ENCODE data around the gene ZMIZ2.
"Not testable (repeated sequence)": the region's sequence is repeated elsewhere in the genome, so short reads cannot be mapped to it uniquely, and the experiment has no call there.

ZMIZ2 gene

DNA sequence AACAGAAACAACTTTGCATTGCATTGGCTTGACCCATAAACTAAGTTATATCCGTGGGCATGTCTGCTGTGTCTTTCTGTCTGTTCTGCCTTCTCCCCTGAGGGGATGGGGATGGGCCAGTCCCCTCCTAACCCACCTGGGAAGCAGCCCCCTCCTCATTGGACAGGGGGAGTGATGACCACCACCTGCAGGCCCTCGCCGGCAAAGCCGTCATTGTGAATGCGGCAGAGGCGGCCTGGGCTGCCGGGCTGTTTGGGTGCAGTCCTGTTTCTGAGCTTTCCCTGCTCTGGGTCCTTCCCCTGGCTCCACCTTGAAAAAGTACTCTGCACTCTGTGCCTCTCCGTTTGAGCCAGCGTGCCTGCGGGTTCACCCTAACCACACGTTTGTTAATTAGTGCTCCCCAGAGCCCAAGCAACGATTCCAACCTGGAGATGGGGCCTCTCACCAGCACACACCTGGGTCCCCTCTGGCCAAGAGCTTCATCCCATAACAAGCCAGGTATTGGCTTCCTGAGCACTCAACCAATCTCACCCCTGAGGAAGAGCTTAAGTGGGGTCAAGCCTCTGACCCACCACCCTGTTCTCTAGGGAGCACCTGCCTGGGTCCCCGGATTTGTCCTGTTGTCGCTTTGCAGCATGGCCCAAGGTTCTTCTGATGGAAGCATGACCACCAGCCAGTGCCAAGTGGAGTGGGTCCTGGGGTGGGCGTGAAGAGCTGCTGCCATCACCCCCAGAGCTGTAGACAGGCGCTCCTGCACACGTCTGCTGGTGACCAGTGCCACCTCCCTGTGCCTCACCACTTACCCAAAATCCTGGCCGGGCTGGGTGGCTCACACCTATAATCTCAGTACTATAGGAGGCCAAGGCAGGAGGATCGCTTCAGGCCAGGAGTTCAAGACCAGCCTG, 39.4 kb upstream of the ZMIZ2 start:
- Histone ChIP-seq H3K9me3 (ENCODE audit: control insufficient read depth in 1 of 2, low read length in 2 of 2) (no peaks in the 10 kb centered on the region), H3K4me1 (ENCODE audit: control insufficient read depth in 1 of 2, insufficient read depth in 2 of 2, low read length in 2 of 2) (no peaks in the 10 kb centered on the region), H3K4me3 (ENCODE audit: low read depth in 1 of 2, low read length in 2 of 2) (no peak overlapping the region), H3K9ac (ENCODE audit: low read depth in 1 of 2, low read length in 2 of 2) (no peak overlapping the region), H3K36me3 (ENCODE audit: control insufficient read depth in 1 of 2, insufficient read depth in 2 of 2, low read length in 2 of 2) (peaks cover 32 to 46% of the 10 kb centered on the region in 2 donors), H3K27me3 (ENCODE audit: control insufficient read depth in 1 of 2, insufficient read depth in 2 of 2, low read length in 2 of 2) (no peaks in the 10 kb centered on the region), H3K27ac (ENCODE audit: low read depth, low read length) (no peak overlapping the region)

DNA sequence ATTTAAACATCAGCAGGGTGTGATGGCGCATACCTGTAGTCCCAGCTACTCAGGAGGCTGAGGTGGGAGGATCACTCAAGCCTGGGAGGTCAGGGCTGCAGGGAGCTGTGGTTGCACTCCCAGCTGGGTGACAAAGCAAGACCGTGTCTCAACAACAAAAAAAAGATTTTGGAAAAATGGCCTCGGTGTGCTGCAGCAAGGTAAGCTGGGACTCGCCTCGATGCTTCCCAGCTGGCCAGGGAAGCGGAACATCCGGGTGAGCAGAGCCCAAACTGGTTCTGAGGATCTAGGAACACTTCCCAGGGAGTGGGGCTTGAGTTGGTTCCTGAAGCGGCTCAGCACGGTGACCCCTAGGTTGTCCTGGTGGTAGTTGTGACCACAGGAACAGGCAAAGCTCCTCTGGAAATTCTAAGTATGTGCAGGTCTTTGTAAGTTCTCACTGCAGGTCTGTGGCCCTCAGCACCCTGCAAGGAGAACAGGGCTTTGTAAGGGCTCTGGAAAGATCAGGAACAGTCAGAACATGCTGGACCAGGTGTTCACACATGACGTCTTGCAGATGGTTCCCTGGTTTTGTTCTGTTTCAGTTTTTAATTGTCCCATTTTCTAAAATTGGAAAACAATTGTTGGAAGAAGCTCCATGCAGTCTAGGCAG, 38.6 kb upstream of the ZMIZ2 start:
- Histone ChIP-seq H3K36me3 (ENCODE audit: control insufficient read depth in 1 of 2, insufficient read depth in 2 of 2, low read length in 2 of 2) (peaks cover 32 to 46% of the 10 kb centered on the region in 2 donors), H3K9ac (ENCODE audit: low read depth in 1 of 2, low read length in 2 of 2) (no peak overlapping the region), H3K4me3 (ENCODE audit: low read depth in 1 of 2, low read length in 2 of 2) (no peak overlapping the region), H3K27ac (ENCODE audit: low read depth, low read length) (no peak overlapping the region), H3K4me1 (ENCODE audit: control insufficient read depth in 1 of 2, insufficient read depth in 2 of 2, low read length in 2 of 2) (no peaks in the 10 kb centered on the region), H3K9me3 (ENCODE audit: control insufficient read depth in 1 of 2, low read length in 2 of 2) (no peaks in the 10 kb centered on the region), H3K27me3 (ENCODE audit: control insufficient read depth in 1 of 2, insufficient read depth in 2 of 2, low read length in 2 of 2) (no peaks in the 10 kb centered on the region)

GRCh38 chr7:44711528-44711927, 37.1 kb upstream of the ZMIZ2 start:
- no peak overlapping the region for H3K4me3 ChIP-seq (ENCODE audit: low read depth in 1 of 2, low read length in 2 of 2)
- H3K9me3 ChIP-seq (ENCODE audit: control insufficient read depth in 1 of 2, low read length in 2 of 2), result no peaks in the 10 kb centered on the region
- peaks cover 26 to 38% of the 10 kb centered on the region in 2 donors for H3K36me3 ChIP-seq (ENCODE audit: control insufficient read depth in 1 of 2, insufficient read depth in 2 of 2, low read length in 2 of 2)
- H3K4me1 ChIP-seq (ENCODE audit: control insufficient read depth in 1 of 2, insufficient read depth in 2 of 2, low read length in 2 of 2), result no peaks in the 10 kb centered on the region
- H3K27ac ChIP-seq (ENCODE audit: low read depth, low read length), result no peak overlapping the region
- H3K9ac ChIP-seq (ENCODE audit: low read depth in 1 of 2, low read length in 2 of 2), result no peak overlapping the region
- H3K27me3 ChIP-seq (ENCODE audit: control insufficient read depth in 1 of 2, insufficient read depth in 2 of 2, low read length in 2 of 2), result no peaks in the 10 kb centered on the region

DNA sequence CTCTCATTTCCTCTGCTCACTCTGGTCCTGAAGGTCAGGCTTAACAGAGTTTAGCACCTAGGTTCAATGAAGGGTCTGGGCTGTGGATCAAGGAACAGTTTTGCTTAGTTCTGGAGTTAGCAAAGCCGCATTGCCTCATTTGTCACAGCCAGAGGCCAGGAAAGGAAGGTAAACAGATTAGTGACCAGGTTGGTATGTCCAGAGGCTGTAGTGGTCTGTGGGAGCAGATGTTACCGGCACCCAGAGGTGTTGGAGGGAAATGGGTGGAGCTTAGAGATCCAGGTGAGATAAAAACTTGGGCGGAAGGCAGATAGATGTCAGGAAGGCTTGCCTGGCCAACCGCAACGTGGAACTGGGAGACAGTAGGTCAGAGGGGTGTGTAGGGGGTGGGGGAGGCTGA, 36.6 kb upstream of the ZMIZ2 start:
- Histone ChIP-seq H3K27ac (ENCODE audit: low read depth, low read length) (no peak overlapping the region), H3K4me3 (ENCODE audit: low read depth in 1 of 2, low read length in 2 of 2) (no peak overlapping the region), H3K9me3 (ENCODE audit: control insufficient read depth in 1 of 2, low read length in 2 of 2) (no peaks in the 10 kb centered on the region), H3K36me3 (ENCODE audit: control insufficient read depth in 1 of 2, insufficient read depth in 2 of 2, low read length in 2 of 2) (peaks cover 23 to 33% of the 10 kb centered on the region in 2 donors), H3K9ac (ENCODE audit: low read depth in 1 of 2, low read length in 2 of 2) (no peak overlapping the region), H3K27me3 (ENCODE audit: control insufficient read depth in 1 of 2, insufficient read depth in 2 of 2, low read length in 2 of 2) (no peaks in the 10 kb centered on the region), H3K4me1 (ENCODE audit: control insufficient read depth in 1 of 2, insufficient read depth in 2 of 2, low read length in 2 of 2) (no peaks in the 10 kb centered on the region)

- H3K36me3 ChIP-seq (ENCODE audit: control insufficient read depth in 1 of 2, insufficient read depth in 2 of 2, low read length in 2 of 2), result peaks cover 12 to 22% of the 10 kb centered on the region in 2 donors
- H3K4me1 ChIP-seq (ENCODE audit: control insufficient read depth in 1 of 2, insufficient read depth in 2 of 2, low read length in 2 of 2), result no peaks in the 10 kb centered on the region
- no peak overlapping the region for H3K27ac ChIP-seq (ENCODE audit: low read depth, low read length)
- no peak overlapping the region for H3K4me3 ChIP-seq (ENCODE audit: low read depth in 1 of 2, low read length in 2 of 2)
- no peaks in the 10 kb centered on the region for H3K9me3 ChIP-seq (ENCODE audit: control insufficient read depth in 1 of 2, low read length in 2 of 2)
- no peak overlapping the region for H3K9ac ChIP-seq (ENCODE audit: low read depth in 1 of 2, low read length in 2 of 2)
- no peaks in the 10 kb centered on the region for H3K27me3 ChIP-seq (ENCODE audit: control insufficient read depth in 1 of 2, insufficient read depth in 2 of 2, low read length in 2 of 2)
Observed at GRCh38 chr7:44713141-44713540, 35.5 kb upstream of the ZMIZ2 start.

DNA sequence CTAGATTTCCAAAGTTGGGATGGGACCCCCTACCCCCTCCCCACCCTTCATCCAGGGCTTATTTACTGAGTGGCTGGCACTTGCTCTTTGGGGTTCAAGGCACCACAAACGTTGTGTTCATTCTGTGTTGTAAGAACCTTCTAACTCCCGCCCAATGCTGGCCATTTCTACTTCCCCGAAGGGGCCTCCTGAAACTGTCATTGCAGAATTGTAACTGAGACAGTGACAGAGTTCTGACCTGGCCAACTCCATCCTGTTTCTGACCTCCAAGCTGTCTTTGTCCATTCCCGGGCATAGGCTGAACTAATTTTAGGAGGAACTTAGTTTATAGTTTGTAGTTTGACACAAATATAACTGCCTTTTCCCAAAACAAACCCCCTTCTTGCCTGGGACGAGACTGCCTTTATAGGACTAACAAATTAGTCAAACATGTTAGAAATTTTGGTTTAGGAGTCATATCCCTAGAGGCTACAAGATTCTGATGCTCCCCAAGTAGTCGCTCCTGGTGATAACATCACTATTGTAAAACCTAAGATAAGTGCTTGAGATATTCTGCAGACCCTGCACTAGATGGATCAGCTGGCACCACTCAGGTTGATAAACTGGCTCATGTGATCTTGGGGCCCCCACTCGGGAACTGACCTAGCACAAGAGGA, 34.8 kb upstream of the ZMIZ2 start:
- Histone ChIP-seq H3K27ac (ENCODE audit: low read depth, low read length) (no peak overlapping the region), H3K9ac (ENCODE audit: low read depth in 1 of 2, low read length in 2 of 2) (no peak overlapping the region), H3K4me1 (ENCODE audit: control insufficient read depth in 1 of 2, insufficient read depth in 2 of 2, low read length in 2 of 2) (no peaks in the 10 kb centered on the region), H3K36me3 (ENCODE audit: control insufficient read depth in 1 of 2, insufficient read depth in 2 of 2, low read length in 2 of 2) (peaks cover 9 to 15% of the 10 kb centered on the region in 2 donors), H3K9me3 (ENCODE audit: control insufficient read depth in 1 of 2, low read length in 2 of 2) (no peaks in the 10 kb centered on the region), H3K4me3 (ENCODE audit: low read depth in 1 of 2, low read length in 2 of 2) (no peak overlapping the region), H3K27me3 (ENCODE audit: control insufficient read depth in 1 of 2, insufficient read depth in 2 of 2, low read length in 2 of 2) (no peaks in the 10 kb centered on the region)

- no peaks in the 10 kb centered on the region for H3K4me1 ChIP-seq (ENCODE audit: control insufficient read depth in 1 of 2, insufficient read depth in 2 of 2, low read length in 2 of 2)
- H3K9me3 ChIP-seq (ENCODE audit: control insufficient read depth in 1 of 2, low read length in 2 of 2), result no peaks in the 10 kb centered on the region
- no peak overlapping the region for H3K9ac ChIP-seq (ENCODE audit: low read depth in 1 of 2, low read length in 2 of 2)
- H3K27ac ChIP-seq (ENCODE audit: low read depth, low read length), result no peak overlapping the region
- H3K4me3 ChIP-seq (ENCODE audit: low read depth in 1 of 2, low read length in 2 of 2), result no peak overlapping the region
- H3K36me3 ChIP-seq (ENCODE audit: control insufficient read depth in 1 of 2, insufficient read depth in 2 of 2, low read length in 2 of 2), result no peaks in the 10 kb centered on the region
- no peaks in the 10 kb centered on the region for H3K27me3 ChIP-seq (ENCODE audit: control insufficient read depth in 1 of 2, insufficient read depth in 2 of 2, low read length in 2 of 2)
Observed at GRCh38 chr7:44716205-44716604, 32.4 kb upstream of the ZMIZ2 start.

DNA sequence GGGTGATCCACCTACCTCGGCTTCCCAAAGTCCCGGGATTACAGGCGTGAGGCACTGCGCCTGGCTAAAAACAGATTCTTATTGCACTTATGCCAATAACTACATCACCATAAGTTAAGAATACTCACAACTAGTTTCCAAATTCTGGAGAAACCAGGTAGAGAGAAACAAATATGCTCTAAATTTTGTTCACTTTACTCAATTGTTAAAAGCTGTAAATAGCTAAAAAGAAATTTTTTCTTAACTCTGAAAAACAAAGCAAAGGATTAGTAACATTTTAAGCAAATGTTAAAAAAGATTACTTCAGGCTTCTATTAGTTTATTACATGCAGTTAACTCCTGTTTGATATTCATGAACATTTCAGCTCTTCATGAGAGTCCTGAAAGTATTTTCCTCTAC, 28.3 kb upstream of the ZMIZ2 start:
- H3K4me1 ChIP-seq (ENCODE audit: control insufficient read depth in 1 of 2, insufficient read depth in 2 of 2, low read length in 2 of 2), result no peaks in the 10 kb centered on the region
- H3K9me3 ChIP-seq (ENCODE audit: control insufficient read depth in 1 of 2, low read length in 2 of 2), result no peaks in the 10 kb centered on the region
- no peaks in the 10 kb centered on the region for H3K27me3 ChIP-seq (ENCODE audit: control insufficient read depth in 1 of 2, insufficient read depth in 2 of 2, low read length in 2 of 2)
- H3K9ac ChIP-seq (ENCODE audit: low read depth in 1 of 2, low read length in 2 of 2), result no peak overlapping the region
- H3K27ac ChIP-seq (ENCODE audit: low read depth, low read length), result no peak overlapping the region
- H3K4me3 ChIP-seq (ENCODE audit: low read depth in 1 of 2, low read length in 2 of 2), result no peak overlapping the region
- H3K36me3 ChIP-seq (ENCODE audit: control insufficient read depth in 1 of 2, insufficient read depth in 2 of 2, low read length in 2 of 2), result no peaks in the 10 kb centered on the region

DNA sequence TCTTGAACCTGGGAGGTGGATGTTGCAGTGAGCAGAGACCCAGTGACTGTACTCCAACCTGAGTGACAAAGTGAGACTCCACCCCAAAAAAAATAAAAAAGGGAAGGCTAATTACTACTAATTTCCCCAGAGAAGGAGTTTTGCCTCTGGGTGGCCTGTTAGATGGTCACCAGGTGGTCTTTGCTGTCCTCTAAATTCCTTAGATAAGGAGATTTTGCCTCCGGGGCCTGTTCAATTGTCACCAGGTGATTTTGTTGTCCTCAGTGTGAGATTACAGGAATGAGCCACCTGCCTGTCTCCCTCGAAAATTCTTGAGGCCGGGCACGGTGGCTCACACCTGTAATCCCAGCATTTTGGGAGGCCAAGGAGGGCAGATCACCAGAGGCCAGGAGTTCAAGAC, 24.4 kb upstream of the ZMIZ2 start:
- Histone ChIP-seq H3K9ac (ENCODE audit: low read depth in 1 of 2, low read length in 2 of 2) (no peak overlapping the region), H3K4me1 (ENCODE audit: control insufficient read depth in 1 of 2, insufficient read depth in 2 of 2, low read length in 2 of 2) (peaks cover 3 to 5% of the 10 kb centered on the region in 2 donors), H3K4me3 (ENCODE audit: low read depth in 1 of 2, low read length in 2 of 2) (no peak overlapping the region), H3K9me3 (ENCODE audit: control insufficient read depth in 1 of 2, low read length in 2 of 2) (no peaks in the 10 kb centered on the region), H3K27me3 (ENCODE audit: control insufficient read depth in 1 of 2, insufficient read depth in 2 of 2, low read length in 2 of 2) (no peaks in the 10 kb centered on the region), H3K36me3 (ENCODE audit: control insufficient read depth in 1 of 2, insufficient read depth in 2 of 2, low read length in 2 of 2) (no peaks in the 10 kb centered on the region), H3K27ac (ENCODE audit: low read depth, low read length) (no peak overlapping the region)

GRCh38 chr7:44726250-44726649, 22.4 kb upstream of the ZMIZ2 start:
- not testable (repeated sequence) for H3K4me3 ChIP-seq (ENCODE audit: low read depth in 1 of 2, low read length in 2 of 2); H3K36me3 ChIP-seq (ENCODE audit: control insufficient read depth in 1 of 2, insufficient read depth in 2 of 2, low read length in 2 of 2); H3K27me3 ChIP-seq (ENCODE audit: control insufficient read depth in 1 of 2, insufficient read depth in 2 of 2, low read length in 2 of 2); H3K9ac ChIP-seq (ENCODE audit: low read depth in 1 of 2, low read length in 2 of 2); H3K27ac ChIP-seq (ENCODE audit: low read depth, low read length); H3K9me3 ChIP-seq (ENCODE audit: control insufficient read depth in 1 of 2, low read length in 2 of 2); H3K4me1 ChIP-seq (ENCODE audit: control insufficient read depth in 1 of 2, insufficient read depth in 2 of 2, low read length in 2 of 2)

Measured in duodenal mucosa (tissue), 2 donors.